ENCODE measurements around the gene OR13J1.

GRCh38 chr9:35842020-35842745 is 28.0 kb downstream of the OR13J1 start:
- TF ChIP-seq POLR2AphosphoS5 (IDR thresholded peaks at IDR 0.05) (peak in 1 of 3 donors; percentile 34), CTCF (IDR thresholded peaks at IDR 0.05) (no peak)

Data from suprapubic skin (tissue), 3 donors.